NCI-H526 treated with DMSO at 0.1 percent for 48 hours (cell line): Measurements from ENCODE around the gene OSBPL10.

ENCODE experiments used
- DNase-seq: peaks from one replicate; lab custom pipeline; 2025; lab: John Stamatoyannopoulos, UW

OSBPL10 gene

DNA sequence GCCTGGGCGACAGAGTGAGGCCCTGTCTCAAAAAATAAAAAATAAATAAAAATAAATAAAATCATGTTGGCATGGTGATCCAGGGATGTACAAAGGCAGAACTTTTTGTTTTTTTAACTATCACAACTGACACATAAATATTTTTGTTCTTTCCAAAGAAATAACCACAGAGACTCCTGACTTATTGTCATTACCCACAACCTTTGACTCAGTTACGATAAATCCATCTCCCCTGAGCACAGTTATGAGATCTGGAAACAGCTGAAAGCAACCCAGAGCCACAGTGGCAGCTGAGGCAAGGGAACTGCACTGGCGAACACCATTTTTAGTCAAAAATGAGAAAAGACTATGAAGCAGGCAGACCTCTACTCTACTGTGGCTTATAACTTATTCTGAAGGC, 24.0 kb downstream of the OSBPL10 start:
- no peak for DNase-seq

DNA sequence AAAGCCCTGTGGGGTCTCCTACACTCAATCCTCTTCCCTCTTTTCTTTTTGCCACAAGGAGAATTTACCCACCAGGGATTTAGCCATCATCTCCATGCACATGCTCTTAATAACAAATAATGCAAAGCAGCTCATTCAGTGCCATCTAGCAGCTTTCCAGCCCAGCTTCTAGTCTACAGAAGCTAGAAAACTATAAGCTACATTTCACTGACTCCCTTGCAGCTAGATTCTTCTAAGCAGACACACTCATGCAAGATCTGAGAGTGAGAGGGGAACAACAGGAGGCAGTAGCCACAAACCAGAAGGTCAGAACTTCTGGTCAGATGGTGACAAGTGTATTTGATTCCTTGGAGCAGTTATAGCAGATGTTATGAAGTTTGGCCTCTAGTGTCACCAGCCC, 25.5 kb downstream of the OSBPL10 start:
- no peak for DNase-seq

GRCh38 chr3:31953636-31954035, 27.4 kb downstream of the OSBPL10 start:
- DNase-seq, result no peak

- DNase-seq, result no peak
Observed at GRCh38 chr3:31953091-31953490, 28.0 kb downstream of the OSBPL10 start.

- DNase-seq, result no peak
Observed at GRCh38 chr3:31952205-31952604, 28.9 kb downstream of the OSBPL10 start.

- DNase-seq, result no peak
Observed at GRCh38 chr3:31948280-31948679, 32.8 kb downstream of the OSBPL10 start.

- DNase-seq, result no peak
Observed at GRCh38 chr3:31947671-31948091, 33.4 kb downstream of the OSBPL10 start.

DNA sequence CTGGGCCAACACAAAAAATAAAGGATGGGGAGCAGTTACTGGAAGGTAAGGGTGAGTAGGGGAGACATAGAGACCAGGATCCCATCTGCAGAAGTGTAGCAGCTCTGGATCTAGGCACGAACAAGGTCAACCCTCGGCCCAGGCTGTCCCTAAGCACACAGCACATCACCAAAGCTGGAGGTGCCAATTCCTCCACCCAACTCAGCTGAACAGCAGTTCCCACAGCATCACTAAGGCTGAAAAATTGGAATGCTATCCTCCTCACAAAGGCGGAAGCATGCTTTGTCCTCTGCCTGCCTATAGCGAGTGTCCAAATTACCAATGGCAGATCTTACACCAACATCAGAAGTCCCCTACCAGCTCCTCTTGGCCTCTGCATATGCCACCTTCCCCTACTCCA, 33.9 kb downstream of the OSBPL10 start:
- DNase-seq, result no peak

DNA sequence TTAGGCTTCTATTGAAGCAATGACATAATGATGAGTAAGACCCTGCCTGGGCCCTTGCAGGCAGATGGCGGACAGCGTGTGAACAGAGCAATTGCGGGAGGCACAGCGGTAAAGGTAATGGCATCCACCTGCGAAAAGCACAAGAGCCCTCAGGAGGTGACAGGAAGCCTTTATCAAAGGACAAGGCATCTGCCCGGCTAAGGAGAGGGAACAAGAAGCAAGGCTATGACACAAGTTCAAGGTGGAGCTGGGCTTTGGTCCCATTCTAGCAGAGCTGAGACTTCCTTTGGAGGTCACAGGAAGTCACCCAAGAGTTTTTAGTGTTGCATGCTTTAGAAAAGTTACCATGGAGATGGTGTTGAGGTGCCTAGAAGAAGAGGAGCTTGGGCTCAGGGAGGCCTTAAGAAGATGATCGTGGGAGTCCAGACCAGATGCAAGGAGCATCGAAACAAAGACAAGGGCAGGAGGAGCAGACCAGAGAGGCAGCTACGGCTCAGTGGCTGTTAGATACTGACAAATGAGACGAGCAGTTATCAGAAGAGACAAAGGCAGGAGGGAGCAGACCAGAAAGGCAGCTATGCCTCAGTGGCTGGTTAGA, 34.5 kb downstream of the OSBPL10 start:
- no peak for DNase-seq

- no peak for DNase-seq
Observed at GRCh38 chr3:31945738-31946052, 35.4 kb downstream of the OSBPL10 start.

DNA sequence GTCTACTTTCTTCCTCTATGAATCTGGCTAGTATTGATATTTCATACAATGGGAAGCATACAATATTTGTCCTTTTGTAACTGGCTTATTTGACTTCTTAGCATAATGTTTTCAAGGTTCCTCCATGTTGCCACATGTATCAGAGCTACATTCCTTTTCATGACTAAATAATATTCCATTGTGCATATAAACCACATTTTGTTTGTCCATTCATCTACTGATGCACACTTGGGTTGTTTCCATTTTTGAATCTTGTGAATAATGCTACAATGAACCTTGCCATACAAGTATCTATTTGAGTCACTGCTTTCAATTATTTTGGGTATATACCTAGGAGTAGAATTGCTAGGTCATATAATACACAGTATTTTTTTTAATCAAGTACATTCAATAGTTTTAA, 38.0 kb downstream of the OSBPL10 start:
- no peak for DNase-seq

DNA sequence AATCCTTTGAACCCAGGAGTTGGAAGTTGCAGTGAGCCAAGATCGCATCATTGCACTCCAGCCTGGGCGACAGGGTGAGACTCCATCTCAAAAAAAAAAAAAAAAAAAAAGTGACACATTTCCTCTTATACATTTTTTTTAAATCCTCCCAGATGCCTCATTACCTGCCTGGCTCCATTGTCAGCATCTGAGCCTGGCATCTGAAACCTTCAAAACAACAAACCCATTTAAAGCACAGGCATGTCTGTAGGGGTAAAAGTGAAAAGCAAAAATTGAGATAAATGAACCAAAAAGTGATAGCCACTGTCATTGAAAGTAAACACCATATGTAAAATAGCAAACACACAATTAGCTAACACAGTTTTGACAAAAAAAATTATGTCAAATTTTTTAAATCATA, 38.6 kb downstream of the OSBPL10 start:
- DNase-seq, result no peak

DNA sequence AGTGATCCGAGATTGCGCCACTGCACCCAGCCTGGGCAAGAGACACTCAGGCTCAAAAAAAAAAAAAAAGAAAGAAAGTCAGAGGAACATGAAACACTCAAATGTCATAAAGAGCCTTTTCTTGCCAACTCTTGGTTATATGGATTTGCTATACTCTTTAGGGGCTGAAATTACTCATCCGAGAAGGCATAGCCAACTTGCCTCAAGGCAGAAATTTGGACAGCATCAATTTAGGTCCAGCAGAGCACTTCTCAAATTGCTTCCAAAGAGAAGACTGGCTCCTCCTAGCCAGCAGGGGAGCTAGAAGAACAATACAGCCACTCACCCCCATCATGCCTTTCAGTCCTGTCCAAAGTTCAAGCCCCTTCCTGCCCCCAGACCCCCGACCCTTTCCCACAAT, 43.8 kb downstream of the OSBPL10 start:
- DNase-seq, result no peak

GRCh38 chr3:31936420-31937060, 44.5 kb downstream of the OSBPL10 start:
- DNase-seq, result no peak

DNA sequence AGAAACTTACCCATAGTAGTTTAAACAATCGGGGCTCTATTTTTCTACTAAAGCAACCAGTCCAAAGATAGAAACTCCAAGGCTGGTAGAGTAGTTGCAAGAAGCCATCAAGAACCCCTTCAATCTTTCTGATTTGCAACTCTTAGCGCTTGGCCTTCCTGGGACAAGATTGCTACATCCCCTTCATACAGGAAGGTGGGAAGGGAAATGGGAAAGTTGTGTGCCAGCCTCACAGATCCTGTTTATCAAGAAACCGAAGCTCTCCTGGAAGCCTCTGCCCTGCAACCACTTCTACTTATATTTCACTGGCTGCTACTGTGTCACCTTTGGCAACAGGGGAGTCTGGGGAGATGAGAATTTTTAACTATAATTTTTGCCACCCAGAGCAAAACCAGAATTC, 46.2 kb downstream of the OSBPL10 start:
- DNase-seq, result no peak

DNA sequence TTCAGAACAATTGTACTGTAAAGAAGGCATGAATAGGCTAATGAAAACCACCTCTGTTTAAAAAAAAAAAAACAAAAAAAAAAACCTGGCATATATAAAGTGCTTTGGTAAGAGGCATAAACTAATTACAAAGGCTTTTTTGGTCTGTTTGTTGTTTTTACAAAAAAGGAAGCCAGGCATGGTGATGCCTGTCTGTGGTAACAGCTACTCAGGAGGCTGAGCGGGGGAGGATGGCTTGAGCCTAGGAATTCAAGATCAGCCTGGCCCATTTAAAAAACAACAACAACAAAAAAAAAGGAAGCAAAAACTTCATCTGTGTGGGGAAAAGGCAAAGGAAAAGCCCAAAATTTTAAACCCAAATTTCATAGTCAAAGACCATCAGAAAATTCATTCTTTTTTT, 47.0 kb downstream of the OSBPL10 start:
- DNase-seq, result no peak

- no peak for DNase-seq
Observed at GRCh38 chr3:31932990-31933389, 48.1 kb downstream of the OSBPL10 start.

- no peak for DNase-seq
Observed at GRCh38 chr3:31929826-31930502, 51.1 kb downstream of the OSBPL10 start.

- DNase-seq, result no peak
Observed at GRCh38 chr3:31927811-31928210, 53.3 kb downstream of the OSBPL10 start.

GRCh38 chr3:31926543-31926942, 54.5 kb downstream of the OSBPL10 start:
- DNase-seq, result no peak

DNA sequence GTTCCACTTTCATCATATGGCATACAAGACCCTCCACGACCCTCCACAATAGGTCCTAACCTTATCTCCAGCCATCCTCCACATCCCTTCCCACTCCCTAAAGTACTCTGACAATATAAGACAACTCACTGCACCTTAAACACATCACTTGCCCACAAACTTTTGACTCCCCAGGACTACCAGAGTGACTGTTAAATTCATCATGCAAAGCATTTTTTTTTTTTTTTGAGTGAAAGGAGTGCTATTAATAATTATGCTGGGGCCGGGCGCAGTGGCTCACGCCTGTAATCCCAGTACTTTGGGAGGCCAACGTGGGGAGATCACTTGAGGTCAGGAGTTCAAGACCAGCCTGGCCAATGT, 55.8 kb downstream of the OSBPL10 start:
- no peak for DNase-seq

DNA sequence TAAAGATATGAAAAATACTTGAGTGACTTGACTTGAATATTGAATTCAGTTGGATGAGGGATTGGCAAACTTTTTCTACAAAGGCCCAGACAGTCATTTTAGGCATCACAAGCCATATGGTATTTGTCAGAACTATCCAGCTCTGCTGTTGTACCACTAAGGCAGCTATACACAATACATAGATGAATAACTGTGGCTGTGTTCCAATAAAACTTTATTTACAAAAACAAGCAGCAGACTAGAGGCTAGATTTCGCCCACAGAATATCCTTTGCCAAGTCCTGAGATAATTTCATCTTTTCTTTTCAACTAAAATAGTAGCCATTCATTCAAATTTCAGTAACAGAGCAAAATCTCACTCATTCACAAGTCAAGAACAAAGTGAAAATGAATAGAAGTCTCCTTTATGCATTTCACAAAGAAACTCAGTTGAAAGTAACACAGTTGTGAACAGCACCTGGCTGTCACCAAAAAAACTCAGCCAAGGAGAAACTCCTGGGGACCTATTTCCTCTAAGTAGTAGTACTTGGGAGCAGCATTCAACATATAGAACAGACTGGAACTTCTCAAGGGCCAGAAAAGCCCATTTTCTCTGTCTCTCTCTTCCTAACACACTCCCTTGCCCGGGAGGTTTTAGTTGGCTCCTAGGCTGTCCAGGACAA, 56.3 kb downstream of the OSBPL10 start:
- no peak for DNase-seq

GRCh38 chr3:31922962-31923361, 58.1 kb downstream of the OSBPL10 start:
- DNase-seq, result no peak
